HEK293 (cell line): ENCODE results near the gene PLEKHG3.

ENCODE experiments used
- BCL11A ChIP-seq: fragments of 450-650 bp; formaldehyde crosslinking; IDR thresholded peaks from 2 replicates; pipeline ENCODE4 v1.5.1; 2016; ENCODE audit warnings: low read depth, missing biosample characterization, missing genetic modification characterization
- FEZF1 ChIP-seq: fragments of 450-650 bp; formaldehyde crosslinking; IDR thresholded peaks from 2 replicates; pipeline ENCODE4 v1.5.1; 2016; ENCODE audit warnings: missing biosample characterization, missing genetic modification characterization
- GLI2 ChIP-seq: fragments of 450-650 bp; formaldehyde crosslinking; IDR thresholded peaks from 2 replicates; pipeline ENCODE4; 2017; ENCODE audit warnings: missing biosample characterization, missing genetic modification characterization, low read depth, borderline replicate concordance
- GLIS1 ChIP-seq: fragments of 450-650 bp; formaldehyde crosslinking; IDR thresholded peaks from 2 replicates; pipeline ENCODE4 v1.5.1; 2016; ENCODE audit warnings: missing biosample characterization, missing genetic modification characterization
- GLIS2 ChIP-seq: fragments of 450-650 bp; formaldehyde crosslinking; IDR thresholded peaks from 2 replicates; pipeline ENCODE4 v1.5.1; 2016; ENCODE audit warnings: missing biosample characterization, missing genetic modification characterization
- MZF1 ChIP-seq: fragments of 450-650 bp; formaldehyde crosslinking; IDR thresholded peaks from 2 replicates; pipeline ENCODE4 v1.5.1; 2017; ENCODE audit warnings: missing biosample characterization, missing genetic modification characterization, borderline replicate concordance
- SCRT1 ChIP-seq: fragments of 450-650 bp; formaldehyde crosslinking; IDR thresholded peaks from 2 replicates; pipeline ENCODE4 v1.5.1; 2016; ENCODE audit warnings: missing biosample characterization, missing genetic modification characterization, borderline replicate concordance
- ZBTB48 ChIP-seq: fragments of 450-650 bp; formaldehyde crosslinking; IDR thresholded peaks from 2 replicates; pipeline ENCODE4 v1.5.1; 2016; ENCODE audit warnings: missing biosample characterization, missing genetic modification characterization
- ZBTB7A ChIP-seq: fragments of 450-650 bp; formaldehyde crosslinking; IDR thresholded peaks from 2 replicates; pipeline ENCODE4 v1.5.1; 2016; ENCODE audit warnings: low read depth, missing biosample characterization, missing genetic modification characterization
- ZBTB8A ChIP-seq: fragments of 450-650 bp; formaldehyde crosslinking; IDR thresholded peaks from 2 replicates; pipeline ENCODE4 v1.5.1; 2016; ENCODE audit warnings: missing biosample characterization, missing genetic modification characterization
- ZIC2 ChIP-seq: fragments of 450-650 bp; formaldehyde crosslinking; IDR thresholded peaks from 2 replicates; pipeline ENCODE4 v1.5.1; 2016; ENCODE audit warnings: missing biosample characterization, missing genetic modification characterization
- ZNF174 ChIP-seq: fragments of 450-650 bp; formaldehyde crosslinking; IDR thresholded peaks from 2 replicates; pipeline ENCODE4 v1.5.0; 2017; ENCODE audit warnings: missing biosample characterization, mild to moderate bottlenecking, missing genetic modification characterization
- ZNF248 ChIP-seq: fragments of 450-650 bp; formaldehyde crosslinking; IDR thresholded peaks from 2 replicates; pipeline ENCODE4 v1.5.1; 2017; ENCODE audit warnings: missing biosample characterization, missing genetic modification characterization
- ZNF274 ChIP-seq, 2 experiments: fragments of 200-500 bp in 1 of 2; fragments of 450-650 bp in 1 of 2; sonication (Bioruptor generic) in 1 of 2; formaldehyde crosslinking in 1 of 2; IDR thresholded peaks; 2 replicates each; pipeline versions ENCODE4 v1.5.1 to v1.6.1; 2014 to 2016; ENCODE audit warnings: borderline replicate concordance in 1 of 2, inconsistent platforms in 1 of 2, low read length in 1 of 2, missing biosample characterization in 1 of 2, missing genetic modification characterization in 1 of 2
- ZNF341 ChIP-seq: fragments of 450-650 bp; formaldehyde crosslinking; IDR thresholded peaks from 2 replicates; pipeline ENCODE4; 2016; ENCODE audit warnings: low read depth, missing biosample characterization, missing genetic modification characterization
- ZNF366 ChIP-seq: fragments of 450-650 bp; formaldehyde crosslinking; conservative IDR thresholded peaks from 2 replicates; pipeline ENCODE4 v1.5.1; 2016; ENCODE audit warnings: missing biosample characterization, missing genetic modification characterization
- ZNF404 ChIP-seq: fragments of 450-650 bp; formaldehyde crosslinking; IDR thresholded peaks from 2 replicates; pipeline ENCODE4 v1.5.1; 2017; ENCODE audit warnings: missing biosample characterization, missing genetic modification characterization
- ZNF48 ChIP-seq: fragments of 450-650 bp; formaldehyde crosslinking; IDR thresholded peaks from 2 replicates; pipeline ENCODE4 v1.5.1; 2016; ENCODE audit warnings: missing biosample characterization, missing genetic modification characterization
- ZNF529 ChIP-seq: fragments of 450-650 bp; formaldehyde crosslinking; IDR thresholded peaks from 2 replicates; pipeline ENCODE4 v1.5.1; 2017; ENCODE audit warnings: missing genetic modification characterization, missing biosample characterization; ENCODE audit not compliant: insufficient replicate concordance
- ZNF660 ChIP-seq: fragments of 450-650 bp; IDR thresholded peaks from 2 replicates; pipeline ENCODE4 v1.5.1; 2018; ENCODE audit warnings: missing biosample characterization, mild to moderate bottlenecking, missing genetic modification characterization
- ZNF837 ChIP-seq: fragments of 450-650 bp; formaldehyde crosslinking; IDR thresholded peaks from 2 replicates; pipeline ENCODE4 v1.5.1; 2016; ENCODE audit warnings: missing biosample characterization, missing genetic modification characterization
- ZSCAN23 ChIP-seq: fragments of 450-650 bp; formaldehyde crosslinking; IDR thresholded peaks from 2 replicates; pipeline ENCODE4 v1.5.1; 2016; ENCODE audit warnings: missing biosample characterization, missing genetic modification characterization
- TF ChIP-seq, protein P1 (sequence below): fragments of 450-650 bp; formaldehyde crosslinking; optimal IDR thresholded peaks from 2 replicates; pipeline ENCODE3; 2016; ENCODE audit warnings: missing biosample characterization, mild to moderate bottlenecking, missing genetic modification characterization
- TF ChIP-seq, protein P2 (sequence below): fragments of 450-650 bp; IDR thresholded peaks from 2 replicates; pipeline ENCODE4 v1.5.1; 2018; ENCODE audit warnings: missing biosample characterization, missing genetic modification characterization
- TF ChIP-seq, protein P3 (sequence below): fragments of 450-650 bp; formaldehyde crosslinking; IDR thresholded peaks from 2 replicates; pipeline ENCODE4 v1.5.1; 2017; ENCODE audit warnings: missing biosample characterization, missing genetic modification characterization
- TF ChIP-seq, protein P4 (sequence below): fragments of 450-650 bp; IDR thresholded peaks from 2 replicates; pipeline ENCODE4 v1.5.1; 2018; ENCODE audit warnings: missing biosample characterization, mild to moderate bottlenecking, missing genetic modification characterization
- TF ChIP-seq, protein P5 (sequence below): fragments of 450-650 bp; formaldehyde crosslinking; IDR thresholded peaks from 2 replicates; pipeline ENCODE4 v1.5.1; 2016; ENCODE audit warnings: missing biosample characterization, missing genetic modification characterization

Gene PLEKHG3

DNA sequence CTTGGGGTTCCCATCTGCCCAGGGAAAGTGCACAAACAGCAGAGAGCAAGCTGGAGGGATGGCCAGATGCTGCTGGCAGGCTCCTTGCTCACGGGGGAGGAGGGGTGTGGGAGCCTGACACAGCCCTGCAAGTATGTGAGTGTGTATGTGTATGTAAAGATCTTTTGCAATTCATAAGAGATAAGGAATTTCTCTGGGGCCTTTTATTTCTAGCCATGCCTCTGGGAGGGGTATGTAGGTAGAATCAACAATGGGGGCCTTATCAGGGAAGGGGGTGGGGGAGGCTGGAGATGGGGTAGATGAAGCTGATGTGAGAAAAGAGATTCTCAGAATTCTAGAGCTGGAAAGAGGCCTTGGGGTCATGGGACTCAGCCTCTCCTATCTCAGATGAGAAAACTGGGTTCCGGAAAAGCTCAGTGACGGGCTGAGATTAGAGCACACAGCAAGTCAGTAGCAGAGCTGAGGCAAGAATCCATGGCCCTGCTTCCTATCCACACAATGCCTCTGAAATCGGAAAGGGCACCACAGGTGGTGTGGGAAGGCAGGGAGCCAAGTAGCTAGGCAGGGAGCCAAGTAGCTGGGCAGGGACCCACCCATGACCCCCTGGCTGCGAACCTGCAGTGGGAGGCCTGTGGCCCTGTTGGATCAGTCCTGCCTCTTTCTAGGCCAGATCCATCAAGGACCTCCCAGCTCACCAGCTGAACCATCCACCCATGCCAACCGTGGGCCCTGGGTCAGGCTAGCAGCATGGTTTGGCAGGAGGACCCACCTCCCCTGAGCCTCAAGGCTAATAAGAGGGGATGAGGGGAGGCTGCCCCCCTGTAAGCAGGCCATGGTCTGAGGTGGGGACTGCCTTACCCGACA, 54.7 kb downstream of the PLEKHG3 start (continued):
- TF ChIP-seq ZNF48 (tag by site-specific recombination) (no peak), ZNF660 (tag by site-specific recombination) (no peak), ZBTB7A (tag by site-specific recombination) (no peak), ZIC2 (tag by site-specific recombination) (peak; percentile 82), ZNF274 (IDR thresholded peaks at IDR 0.05; ENCODE audit: low read length) (no peak), ZNF274 (tag by site-specific recombination; IDR thresholded peaks at IDR 0.05; ENCODE audit: borderline replicate concordance) (no peak), GLIS2 (tag by site-specific recombination) (peak; percentile 62), ZNF404 (tag by site-specific recombination) (no peak), FEZF1 (tag by site-specific recombination) (no peak), ZNF529 (tag by site-specific recombination) (no peak), ZNF837 (tag by site-specific recombination) (no peak), GLI2 (tag by site-specific recombination) (no peak), ZNF341 (tag by site-specific recombination) (peak; percentile 20; the same call in 1 of the 2 replicates), ZNF366 (tag by site-specific recombination) (no peak), GLIS1 (tag by site-specific recombination) (peak; percentile 87), ZSCAN23 (no peak), MZF1 (tag by site-specific recombination) (no peak), ZNF174 (tag by site-specific recombination) (no peak), ZNF248 (tag by site-specific recombination) (no peak), BCL11A (no peak), SCRT1 (tag by site-specific recombination) (no peak), ZBTB48 (tag by site-specific recombination) (no peak), ZBTB8A (no peak)
- TF ChIP-seq, protein P1, sequence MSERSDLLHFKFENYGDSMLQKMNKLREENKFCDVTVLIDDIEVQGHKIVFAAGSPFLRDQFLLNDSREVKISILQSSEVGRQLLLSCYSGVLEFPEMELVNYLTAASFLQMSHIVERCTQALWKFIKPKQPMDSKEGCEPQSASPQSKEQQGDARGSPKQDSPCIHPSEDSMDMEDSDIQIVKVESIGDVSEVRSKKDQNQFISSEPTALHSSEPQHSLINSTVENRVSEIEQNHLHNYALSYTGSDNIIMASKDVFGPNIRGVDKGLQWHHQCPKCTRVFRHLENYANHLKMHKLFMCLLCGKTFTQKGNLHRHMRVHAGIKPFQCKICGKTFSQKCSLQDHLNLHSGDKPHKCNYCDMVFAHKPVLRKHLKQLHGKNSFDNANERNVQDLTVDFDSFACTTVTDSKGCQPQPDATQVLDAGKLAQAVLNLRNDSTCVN (tag by site-specific recombination): no peak
- TF ChIP-seq, protein P2, sequence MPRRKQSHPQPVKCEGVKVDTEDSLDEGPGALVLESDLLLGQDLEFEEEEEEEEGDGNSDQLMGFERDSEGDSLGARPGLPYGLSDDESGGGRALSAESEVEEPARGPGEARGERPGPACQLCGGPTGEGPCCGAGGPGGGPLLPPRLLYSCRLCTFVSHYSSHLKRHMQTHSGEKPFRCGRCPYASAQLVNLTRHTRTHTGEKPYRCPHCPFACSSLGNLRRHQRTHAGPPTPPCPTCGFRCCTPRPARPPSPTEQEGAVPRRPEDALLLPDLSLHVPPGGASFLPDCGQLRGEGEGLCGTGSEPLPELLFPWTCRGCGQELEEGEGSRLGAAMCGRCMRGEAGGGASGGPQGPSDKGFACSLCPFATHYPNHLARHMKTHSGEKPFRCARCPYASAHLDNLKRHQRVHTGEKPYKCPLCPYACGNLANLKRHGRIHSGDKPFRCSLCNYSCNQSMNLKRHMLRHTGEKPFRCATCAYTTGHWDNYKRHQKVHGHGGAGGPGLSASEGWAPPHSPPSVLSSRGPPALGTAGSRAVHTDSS: no peak
- TF ChIP-seq, protein P3, sequence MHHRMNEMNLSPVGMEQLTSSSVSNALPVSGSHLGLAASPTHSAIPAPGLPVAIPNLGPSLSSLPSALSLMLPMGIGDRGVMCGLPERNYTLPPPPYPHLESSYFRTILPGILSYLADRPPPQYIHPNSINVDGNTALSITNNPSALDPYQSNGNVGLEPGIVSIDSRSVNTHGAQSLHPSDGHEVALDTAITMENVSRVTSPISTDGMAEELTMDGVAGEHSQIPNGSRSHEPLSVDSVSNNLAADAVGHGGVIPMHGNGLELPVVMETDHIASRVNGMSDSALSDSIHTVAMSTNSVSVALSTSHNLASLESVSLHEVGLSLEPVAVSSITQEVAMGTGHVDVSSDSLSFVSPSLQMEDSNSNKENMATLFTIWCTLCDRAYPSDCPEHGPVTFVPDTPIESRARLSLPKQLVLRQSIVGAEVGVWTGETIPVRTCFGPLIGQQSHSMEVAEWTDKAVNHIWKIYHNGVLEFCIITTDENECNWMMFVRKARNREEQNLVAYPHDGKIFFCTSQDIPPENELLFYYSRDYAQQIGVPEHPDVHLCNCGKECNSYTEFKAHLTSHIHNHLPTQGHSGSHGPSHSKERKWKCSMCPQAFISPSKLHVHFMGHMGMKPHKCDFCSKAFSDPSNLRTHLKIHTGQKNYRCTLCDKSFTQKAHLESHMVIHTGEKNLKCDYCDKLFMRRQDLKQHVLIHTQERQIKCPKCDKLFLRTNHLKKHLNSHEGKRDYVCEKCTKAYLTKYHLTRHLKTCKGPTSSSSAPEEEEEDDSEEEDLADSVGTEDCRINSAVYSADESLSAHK (tag by site-specific recombination): no peak
- TF ChIP-seq, protein P4, sequence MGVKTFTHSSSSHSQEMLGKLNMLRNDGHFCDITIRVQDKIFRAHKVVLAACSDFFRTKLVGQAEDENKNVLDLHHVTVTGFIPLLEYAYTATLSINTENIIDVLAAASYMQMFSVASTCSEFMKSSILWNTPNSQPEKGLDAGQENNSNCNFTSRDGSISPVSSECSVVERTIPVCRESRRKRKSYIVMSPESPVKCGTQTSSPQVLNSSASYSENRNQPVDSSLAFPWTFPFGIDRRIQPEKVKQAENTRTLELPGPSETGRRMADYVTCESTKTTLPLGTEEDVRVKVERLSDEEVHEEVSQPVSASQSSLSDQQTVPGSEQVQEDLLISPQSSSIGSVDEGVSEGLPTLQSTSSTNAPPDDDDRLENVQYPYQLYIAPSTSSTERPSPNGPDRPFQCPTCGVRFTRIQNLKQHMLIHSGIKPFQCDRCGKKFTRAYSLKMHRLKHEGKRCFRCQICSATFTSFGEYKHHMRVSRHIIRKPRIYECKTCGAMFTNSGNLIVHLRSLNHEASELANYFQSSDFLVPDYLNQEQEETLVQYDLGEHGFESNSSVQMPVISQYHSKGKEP (tag by site-specific recombination): no peak
- TF ChIP-seq, protein P5, sequence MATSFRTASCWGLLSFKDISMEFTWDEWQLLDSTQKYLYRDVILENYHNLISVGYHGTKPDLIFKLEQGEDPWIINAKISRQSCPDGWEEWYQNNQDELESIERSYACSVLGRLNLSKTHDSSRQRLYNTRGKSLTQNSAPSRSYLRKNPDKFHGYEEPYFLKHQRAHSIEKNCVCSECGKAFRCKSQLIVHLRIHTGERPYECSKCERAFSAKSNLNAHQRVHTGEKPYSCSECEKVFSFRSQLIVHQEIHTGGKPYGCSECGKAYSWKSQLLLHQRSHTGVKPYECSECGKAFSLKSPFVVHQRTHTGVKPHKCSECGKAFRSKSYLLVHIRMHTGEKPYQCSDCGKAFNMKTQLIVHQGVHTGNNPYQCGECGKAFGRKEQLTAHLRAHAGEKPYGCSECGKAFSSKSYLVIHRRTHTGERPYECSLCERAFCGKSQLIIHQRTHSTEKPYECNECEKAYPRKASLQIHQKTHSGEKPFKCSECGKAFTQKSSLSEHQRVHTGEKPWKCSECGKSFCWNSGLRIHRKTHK (tag by site-specific recombination): no peak
